ENCODE results near the gene ADGRG3. TPM values are rescaled to one million over a fixed set of nuclear protein-coding genes. Genes with fewer than 3 reads are reported as not detected.

ADGRG3 gene
- total RNA-seq, 1 experiment from 2014 or later = 0.46 TPM

DNA sequence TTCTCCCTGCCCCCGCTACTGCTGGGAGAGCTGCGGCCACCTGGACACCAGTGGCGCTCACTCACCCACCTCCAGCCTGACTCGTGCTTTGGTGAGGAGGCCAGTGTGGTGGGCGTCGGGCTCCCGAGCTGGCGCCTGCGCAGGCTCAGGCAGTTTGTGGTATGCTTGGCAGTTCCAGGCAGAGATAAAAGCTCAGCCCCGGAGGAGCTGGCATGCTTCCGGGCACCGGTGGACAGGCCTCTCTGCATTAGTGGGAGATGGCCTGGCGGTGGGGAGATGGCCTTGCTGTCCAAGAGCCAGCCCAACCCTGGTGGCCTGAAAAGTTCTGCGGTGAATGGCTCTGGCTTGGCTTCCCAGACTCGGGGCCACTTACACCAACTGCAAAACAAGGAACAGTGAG is 35.5 kb upstream of the ADGRG3 start:
- no peak overlapping the region for H4K91ac ChIP-seq (ENCODE audit: insufficient read length, low read depth, low read length)
- no peak overlapping the region for H4K5ac ChIP-seq (ENCODE audit: insufficient read length, low read depth, low read length)
- no peak overlapping the region for H3K4ac ChIP-seq (ENCODE audit: low read depth, low read length)
- H3K27me3 Mint-ChIP-seq (ENCODE audit: low read depth) = peaks cover 14% of the 10 kb centered on the region
- H3K56ac ChIP-seq (ENCODE audit: insufficient read length, low read depth, low read length) = no peak overlapping the region
- peaks cover 3% of the 10 kb centered on the region for H3K23me2 ChIP-seq (ENCODE audit: insufficient read length, low read depth, low read length, poor library complexity, severe bottlenecking)
- no peak overlapping the region for H3K23ac ChIP-seq (ENCODE audit: insufficient read length, low read depth, low read length)
- no CpG with 5 or more reads among the region's 15 CpGs for WGBS (ENCODE audit: extremely low coverage, insufficient read length, low lambda C conversion rate)
- H3K4me1 Mint-ChIP-seq = peaks cover 24 to 39% of the 10 kb centered on the region in 2 experiments
- no peak overlapping the region for H3K4me2 ChIP-seq (ENCODE audit: insufficient read depth, insufficient read length, low read length)
- H2BK20ac ChIP-seq (ENCODE audit: low read depth, low read length, poor library complexity, severe bottlenecking) = no peak overlapping the region
- no peak overlapping the region for H4K8ac ChIP-seq (replicated peaks; ENCODE audit: insufficient read length, low read depth, low read length)
- no peak overlapping the region for H2BK12ac ChIP-seq (ENCODE audit: insufficient read length, low read depth, low read length)
- peaks cover 0 to 3% of the 10 kb centered on the region in 2 experiments; a peak in 2 of 5 replicates for H3K9me3 Mint-ChIP-seq
- no peak overlapping the region for H3K14ac ChIP-seq (ENCODE audit: insufficient read depth, low read length)
- H3K18ac ChIP-seq (ENCODE audit: insufficient read length, low read depth, low read length) = no peak overlapping the region
- DNase-seq = no peak
- no peaks in the 10 kb centered on the region for H3K36me3 Mint-ChIP-seq (ENCODE audit: insufficient read depth in 1 of 3, low read depth in 3 of 3)
- no peak overlapping the region for H2BK5ac ChIP-seq (ENCODE audit: insufficient read length, low read length)
- no peaks in the 10 kb centered on the region for H3K9me3 ChIP-seq (ENCODE audit: control insufficient read depth, low read depth, low read length)
- H3K9ac ChIP-seq (ENCODE audit: extremely low read depth, insufficient read length, low read length) = no peak overlapping the region
- H3K27me3 ChIP-seq (ENCODE audit: insufficient read depth, low read length) = no peaks in the 10 kb centered on the region; the same call in 1 of the 2 replicates
- no peak overlapping the region for H3K27ac ChIP-seq (ENCODE audit: insufficient read length, low read depth, low read length)
- peaks cover 3% of the 10 kb centered on the region for H4K20me1 ChIP-seq (ENCODE audit: control insufficient read depth, insufficient read depth, insufficient read length)
- TF ChIP-seq, protein P1, sequence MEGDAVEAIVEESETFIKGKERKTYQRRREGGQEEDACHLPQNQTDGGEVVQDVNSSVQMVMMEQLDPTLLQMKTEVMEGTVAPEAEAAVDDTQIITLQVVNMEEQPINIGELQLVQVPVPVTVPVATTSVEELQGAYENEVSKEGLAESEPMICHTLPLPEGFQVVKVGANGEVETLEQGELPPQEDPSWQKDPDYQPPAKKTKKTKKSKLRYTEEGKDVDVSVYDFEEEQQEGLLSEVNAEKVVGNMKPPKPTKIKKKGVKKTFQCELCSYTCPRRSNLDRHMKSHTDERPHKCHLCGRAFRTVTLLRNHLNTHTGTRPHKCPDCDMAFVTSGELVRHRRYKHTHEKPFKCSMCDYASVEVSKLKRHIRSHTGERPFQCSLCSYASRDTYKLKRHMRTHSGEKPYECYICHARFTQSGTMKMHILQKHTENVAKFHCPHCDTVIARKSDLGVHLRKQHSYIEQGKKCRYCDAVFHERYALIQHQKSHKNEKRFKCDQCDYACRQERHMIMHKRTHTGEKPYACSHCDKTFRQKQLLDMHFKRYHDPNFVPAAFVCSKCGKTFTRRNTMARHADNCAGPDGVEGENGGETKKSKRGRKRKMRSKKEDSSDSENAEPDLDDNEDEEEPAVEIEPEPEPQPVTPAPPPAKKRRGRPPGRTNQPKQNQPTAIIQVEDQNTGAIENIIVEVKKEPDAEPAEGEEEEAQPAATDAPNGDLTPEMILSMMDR (conservative IDR thresholded peaks at IDR 0.05) = no peak
- H3K27ac Mint-ChIP-seq = no peak overlapping the region
- no peak overlapping the region for H2AK5ac ChIP-seq (ENCODE audit: insufficient read length, low read length)
- H2BK120ac ChIP-seq (ENCODE audit: low read depth, low read length, poor library complexity, severe bottlenecking) = no peak overlapping the region
- H3K79me1 ChIP-seq (ENCODE audit: insufficient read depth, low read depth, low read length, poor library complexity, severe bottlenecking) = no peaks in the 10 kb centered on the region
- H3K4me1 ChIP-seq (ENCODE audit: insufficient read depth, low read length) = no peaks in the 10 kb centered on the region; the same call in 1 of the 2 replicates
- H3T11ph ChIP-seq (ENCODE audit: low read length) = no peak overlapping the region
- H3K79me2 ChIP-seq (ENCODE audit: insufficient read depth, low read length) = no peaks in the 10 kb centered on the region
- H2AFZ ChIP-seq (ENCODE audit: low read length) = no peak overlapping the region
- H3K4me3 Mint-ChIP-seq = no peak overlapping the region
- H2BK15ac ChIP-seq (ENCODE audit: low read depth, low read length) = no peak overlapping the region
